Trophoblast cell (in vitro differentiated cells and primary cell): ENCODE results near the gene TSPYL2.

ENCODE experiments used
- DNase-seq, 2 donors: peaks; one replicate each; pipeline ENCODE4 v3.0.0-alpha.2; 2016
- H2AFZ ChIP-seq: 2 replicates; pipeline ENCODE4 v1.6.1; 2013; ENCODE audit warnings: low read length, moderate library complexity, mild to moderate bottlenecking; ENCODE audit not compliant: insufficient read depth, poor library complexity
- H2AK5ac ChIP-seq: 2 replicates; pipeline ENCODE4 v1.6.1; 2013; ENCODE audit warnings: mild to moderate bottlenecking, low read length
- H2BK120ac ChIP-seq: 2 replicates; pipeline ENCODE4 v1.6.1; 2013; ENCODE audit warnings: low read length, mild to moderate bottlenecking, moderate library complexity; ENCODE audit not compliant: insufficient read depth, poor library complexity
- H2BK12ac ChIP-seq: 2 replicates; pipeline ENCODE4 v1.6.1; 2013; ENCODE audit warnings: mild to moderate bottlenecking, low read length, moderate library complexity
- H2BK5ac ChIP-seq: 2 replicates; pipeline ENCODE4 v1.6.1; 2013; ENCODE audit warnings: low read length, low read depth, moderate library complexity, mild to moderate bottlenecking; ENCODE audit not compliant: poor library complexity
- H3K14ac ChIP-seq: 2 replicates; pipeline ENCODE4 v1.6.1; 2013; ENCODE audit warnings: mild to moderate bottlenecking, low read length
- H3K18ac ChIP-seq: 2 replicates; pipeline ENCODE4 v1.6.1; 2013; ENCODE audit warnings: mild to moderate bottlenecking, low read length
- H3K23ac ChIP-seq: 2 replicates; pipeline ENCODE4 v1.6.1; 2013; ENCODE audit warnings: low read length
- H3K27ac ChIP-seq: 2 replicates; pipeline ENCODE4 v1.5.1; 2013; ENCODE audit warnings: low read depth, mild to moderate bottlenecking, inconsistent platforms, low read length, moderate library complexity
- H3K27me3 ChIP-seq: 2 replicates; pipeline ENCODE4 v1.6.1; 2013; ENCODE audit warnings: inconsistent platforms, mild to moderate bottlenecking, low read length, moderate library complexity; ENCODE audit not compliant: insufficient read depth
- H3K36me3 ChIP-seq, 2 experiments: 1 replicate in 1 of 2; 2 replicates in 1 of 2; pipeline ENCODE4 v1.6.1; 2013; ENCODE audit warnings: low read length in 2 of 2, mild to moderate bottlenecking in 2 of 2, moderate library complexity in 1 of 2; ENCODE audit not compliant: insufficient read depth in 2 of 2, control insufficient read depth in 1 of 2
- H3K4ac ChIP-seq: 2 replicates; pipeline ENCODE4 v1.6.1; 2013; ENCODE audit warnings: low read depth, mild to moderate bottlenecking, low read length, moderate library complexity
- H3K4me1 ChIP-seq, 2 experiments: 1 replicate in 1 of 2; 2 replicates in 1 of 2; pipeline ENCODE4 v1.6.1; 2013; ENCODE audit warnings: low read length in 2 of 2, mild to moderate bottlenecking in 2 of 2, moderate library complexity in 1 of 2; ENCODE audit not compliant: insufficient read depth in 2 of 2, control insufficient read depth in 1 of 2
- H3K4me2 ChIP-seq: 2 replicates; pipeline ENCODE4 v1.6.1; 2013; ENCODE audit warnings: inconsistent platforms, mild to moderate bottlenecking, low read length, moderate library complexity
- H3K4me3 ChIP-seq: 2 replicates; pipeline ENCODE4 v1.5.1; 2013; ENCODE audit warnings: mild to moderate bottlenecking, low read depth, low read length, inconsistent platforms
- H3K79me1 ChIP-seq: one replicate; pipeline ENCODE4 v1.6.1; 2013; ENCODE audit warnings: low read length
- H3K79me2 ChIP-seq: 2 replicates; pipeline ENCODE4 v1.6.1; 2013; ENCODE audit warnings: low read length, mild to moderate bottlenecking; ENCODE audit not compliant: control insufficient read depth, insufficient read depth, poor library complexity
- H3K9ac ChIP-seq: 2 replicates; pipeline ENCODE4 v1.6.1; 2013; ENCODE audit warnings: mild to moderate bottlenecking, low read length
- H3K9me3 ChIP-seq: 2 replicates; pipeline ENCODE4 v1.6.1; 2013; ENCODE audit warnings: low read depth, mild to moderate bottlenecking, control low read depth, inconsistent platforms, low read length; ENCODE audit not compliant: insufficient read depth
- H4K12ac ChIP-seq: 2 replicates; pipeline ENCODE4 v1.6.1; 2013; ENCODE audit warnings: low read depth, mild to moderate bottlenecking, low read length, moderate library complexity
- H4K8ac ChIP-seq: 2 replicates; pipeline ENCODE4 v1.6.1; 2013; ENCODE audit warnings: low read depth, mild to moderate bottlenecking, low read length, moderate library complexity
- H4K91ac ChIP-seq: one replicate; pipeline ENCODE4 v1.6.1; 2013; ENCODE audit warnings: low read depth, mild to moderate bottlenecking, low read length, moderate library complexity
- WGBS: extraction: QIAGEN DNeasy Blood & Tissue Kit; methylation state at CpG from one replicate; pipeline ENCODE4 v1.1.7; 2013; ENCODE audit warnings: missing lambda C conversion rate; ENCODE audit not compliant: insufficient read length, insufficient coverage; ENCODE audit errors: extremely low coverage; 5-methylcytosine and 5-hydroxymethylcytosine counted together

Gene TSPYL2

DNA sequence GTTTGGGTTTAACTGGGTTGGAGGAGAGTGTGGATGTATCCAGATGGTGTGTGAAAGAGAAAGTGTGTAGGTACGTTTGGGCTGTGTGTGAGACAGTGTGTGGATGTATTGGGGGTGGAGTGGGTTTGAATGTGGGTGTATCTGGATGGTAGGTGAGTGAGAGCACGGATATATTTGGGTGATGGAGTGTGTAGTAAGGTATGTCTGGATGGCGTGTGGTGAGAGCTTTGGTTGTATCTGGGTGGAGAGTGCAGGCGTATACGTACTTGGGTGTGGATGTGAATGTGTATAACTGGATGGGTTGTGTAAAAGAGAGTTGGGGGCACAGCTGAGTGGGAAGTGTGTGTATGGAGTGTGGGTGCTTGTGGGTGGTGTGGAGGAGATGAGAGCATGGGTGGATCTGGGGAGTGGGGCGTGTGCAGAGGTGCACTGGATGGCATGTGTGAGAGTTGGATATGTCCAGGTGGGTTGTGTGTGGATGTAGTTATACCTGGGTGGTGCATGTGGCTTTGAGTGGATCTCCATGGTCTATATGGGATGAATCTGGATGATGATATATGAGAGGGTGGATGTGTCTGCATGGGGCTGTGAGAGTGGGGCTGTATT lies 26.8 kb upstream of the TSPYL2 start:
- Histone ChIP-seq H3K27ac (no peak overlapping the region), H3K27me3 (no peaks in the 10 kb centered on the region), H3K18ac (no peak overlapping the region), H2AFZ (no peak overlapping the region), H3K14ac (no peak overlapping the region), H3K4me2 (no peak overlapping the region), H3K79me2 (no peaks in the 10 kb centered on the region), H3K4me3 (no peak overlapping the region), H2BK5ac (no peak overlapping the region), H3K23ac (no peak overlapping the region), H3K9ac (no peak overlapping the region), H3K36me3 (no peaks in the 10 kb centered on the region), H3K9me3 (no peaks in the 10 kb centered on the region), H2AK5ac (no peak overlapping the region), H3K4ac (no peak overlapping the region), H4K91ac (no peak overlapping the region), H3K79me1 (no peaks in the 10 kb centered on the region), H4K8ac (no peak overlapping the region), H2BK12ac (no peak overlapping the region), H3K4me1 (no peaks in the 10 kb centered on the region), H4K12ac (no peak overlapping the region), H2BK120ac (no peak overlapping the region)
- WGBS, result 100% methylated on average over 3 of the region's 6 CpGs
- no peak for DNase-seq

DNA sequence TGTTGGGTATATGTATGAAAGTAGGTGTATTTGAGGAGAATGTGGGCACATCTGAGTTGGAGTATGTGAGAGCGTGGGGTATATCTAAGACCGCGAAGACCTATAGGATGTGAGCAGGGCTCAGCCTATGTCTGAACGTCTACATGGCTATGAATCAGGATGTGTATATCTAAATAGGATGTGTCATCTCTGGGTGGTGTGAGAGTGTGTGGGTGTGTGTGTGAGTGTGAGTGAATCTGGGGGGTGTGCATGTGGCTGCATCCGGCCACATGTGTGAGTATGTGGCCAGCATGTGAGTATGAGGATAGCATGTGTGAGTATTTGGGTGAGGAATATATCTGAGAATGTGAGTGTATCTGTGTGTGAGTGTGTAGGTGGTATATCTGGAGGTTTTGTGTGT lies 25.9 kb upstream of the TSPYL2 start:
- no peak overlapping the region for H2BK120ac ChIP-seq
- no peak overlapping the region for H3K18ac ChIP-seq
- H3K27ac ChIP-seq, result no peak overlapping the region
- no peaks in the 10 kb centered on the region for H3K79me2 ChIP-seq
- H3K4me3 ChIP-seq, result no peak overlapping the region
- H2AFZ ChIP-seq, result no peak overlapping the region
- H4K91ac ChIP-seq, result no peak overlapping the region
- no peaks in the 10 kb centered on the region for H3K27me3 ChIP-seq
- no peak overlapping the region for H3K23ac ChIP-seq
- no peaks in the 10 kb centered on the region for H3K9me3 ChIP-seq
- no peak overlapping the region for H4K12ac ChIP-seq
- H3K36me3 ChIP-seq, result no peaks in the 10 kb centered on the region
- H3K14ac ChIP-seq, result no peak overlapping the region
- no peak overlapping the region for H2AK5ac ChIP-seq
- no peak for DNase-seq
- H4K8ac ChIP-seq, result no peak overlapping the region
- no peak overlapping the region for H3K9ac ChIP-seq
- H3K4ac ChIP-seq, result no peak overlapping the region
- H3K4me2 ChIP-seq, result no peak overlapping the region
- H3K4me1 ChIP-seq, result no peaks in the 10 kb centered on the region
- H2BK5ac ChIP-seq, result no peak overlapping the region
- H3K79me1 ChIP-seq, result no peaks in the 10 kb centered on the region
- H2BK12ac ChIP-seq, result no peak overlapping the region
- WGBS, result 100% methylated on average over 1 of the region's 5 CpGs

DNA sequence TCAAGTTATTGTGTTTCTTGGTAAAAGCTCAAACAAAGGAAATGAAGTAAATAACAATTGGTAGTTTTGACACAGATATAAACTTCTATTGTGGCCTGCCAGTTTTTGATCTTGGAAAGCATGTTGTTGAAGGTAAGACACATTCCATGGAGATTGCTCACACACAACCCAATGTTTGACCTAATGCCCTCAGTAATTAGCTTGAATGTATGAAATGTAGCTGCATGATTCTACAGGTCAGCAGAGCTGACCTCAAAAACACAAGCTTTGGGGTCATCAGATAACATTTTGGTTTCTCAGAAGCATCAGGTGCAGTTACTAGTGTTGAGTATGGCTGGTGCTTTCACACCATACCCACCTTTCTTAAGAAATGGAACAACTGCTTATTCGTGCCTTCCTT lies 17.1 kb upstream of the TSPYL2 start:
- no peak overlapping the region for H3K4ac ChIP-seq
- H3K79me1 ChIP-seq, result no peaks in the 10 kb centered on the region
- H3K27ac ChIP-seq, result no peak overlapping the region
- DNase-seq, result peak in 1 of 2 donors; percentile 47
- H4K8ac ChIP-seq, result no peak overlapping the region
- H3K9me3 ChIP-seq, result no peaks in the 10 kb centered on the region
- no peaks in the 10 kb centered on the region for H3K27me3 ChIP-seq
- H3K9ac ChIP-seq, result no peak overlapping the region
- H3K4me2 ChIP-seq, result no peak overlapping the region
- H4K91ac ChIP-seq, result no peak overlapping the region
- no peak overlapping the region for H3K18ac ChIP-seq
- no peak overlapping the region for H2AFZ ChIP-seq
- H3K14ac ChIP-seq, result no peak overlapping the region
- H3K36me3 ChIP-seq, result no peaks in the 10 kb centered on the region
- H2BK12ac ChIP-seq, result no peak overlapping the region
- H4K12ac ChIP-seq, result no peak overlapping the region
- no peaks in the 10 kb centered on the region for H3K79me2 ChIP-seq
- no peaks in the 10 kb centered on the region for H3K4me1 ChIP-seq
- no peak overlapping the region for H3K23ac ChIP-seq
- no peak overlapping the region for H2AK5ac ChIP-seq
- no peak overlapping the region for H3K4me3 ChIP-seq
- H2BK120ac ChIP-seq, result no peak overlapping the region
- H2BK5ac ChIP-seq, result no peak overlapping the region
- no CpG with 5 or more reads among the region's 1 CpG for WGBS

DNA sequence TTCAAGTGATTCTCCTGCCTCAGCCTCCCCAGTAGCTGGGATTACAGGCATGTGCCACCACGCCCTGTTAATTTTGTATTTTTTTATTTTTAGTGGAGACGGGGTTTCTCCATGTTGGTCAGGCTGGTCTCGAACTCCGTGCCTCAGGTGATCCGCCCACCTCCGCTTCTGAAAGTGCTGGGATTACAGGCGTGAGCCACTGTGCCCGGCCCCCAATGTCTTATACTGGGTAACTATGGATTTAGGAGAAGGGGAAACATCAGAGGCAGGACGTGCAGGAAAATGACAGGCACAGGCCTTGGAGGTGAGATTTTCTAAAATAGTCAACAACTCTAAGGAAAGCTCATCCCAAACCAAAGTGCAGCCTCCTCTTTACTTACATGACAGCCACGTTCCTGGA lies 11.1 kb upstream of the TSPYL2 start:
- no peak overlapping the region for H2BK120ac ChIP-seq
- H3K4me1 ChIP-seq, result no peaks in the 10 kb centered on the region
- H2AK5ac ChIP-seq, result no peak overlapping the region
- H3K9ac ChIP-seq, result no peak overlapping the region
- H4K8ac ChIP-seq, result no peak overlapping the region
- H3K23ac ChIP-seq, result no peak overlapping the region
- no peak overlapping the region for H3K4me3 ChIP-seq
- H3K27me3 ChIP-seq, result no peaks in the 10 kb centered on the region
- H3K18ac ChIP-seq, result no peak overlapping the region
- no peak overlapping the region for H4K12ac ChIP-seq
- H3K4me2 ChIP-seq, result no peak overlapping the region
- H3K27ac ChIP-seq, result no peak overlapping the region
- no peak overlapping the region for H3K14ac ChIP-seq
- H2BK5ac ChIP-seq, result no peak overlapping the region
- WGBS, result no CpG with 5 or more reads among the region's 10 CpGs
- no peak overlapping the region for H2AFZ ChIP-seq
- no peak overlapping the region for H4K91ac ChIP-seq
- no peak for DNase-seq
- H3K9me3 ChIP-seq, result no peaks in the 10 kb centered on the region
- no peak overlapping the region for H3K4ac ChIP-seq
- no peaks in the 10 kb centered on the region for H3K79me2 ChIP-seq
- H3K36me3 ChIP-seq, result no peaks in the 10 kb centered on the region
- H2BK12ac ChIP-seq, result no peak overlapping the region
- H3K79me1 ChIP-seq, result no peaks in the 10 kb centered on the region
